Measurements from ENCODE around the gene TMEM139.

Gene TMEM139

DNA sequence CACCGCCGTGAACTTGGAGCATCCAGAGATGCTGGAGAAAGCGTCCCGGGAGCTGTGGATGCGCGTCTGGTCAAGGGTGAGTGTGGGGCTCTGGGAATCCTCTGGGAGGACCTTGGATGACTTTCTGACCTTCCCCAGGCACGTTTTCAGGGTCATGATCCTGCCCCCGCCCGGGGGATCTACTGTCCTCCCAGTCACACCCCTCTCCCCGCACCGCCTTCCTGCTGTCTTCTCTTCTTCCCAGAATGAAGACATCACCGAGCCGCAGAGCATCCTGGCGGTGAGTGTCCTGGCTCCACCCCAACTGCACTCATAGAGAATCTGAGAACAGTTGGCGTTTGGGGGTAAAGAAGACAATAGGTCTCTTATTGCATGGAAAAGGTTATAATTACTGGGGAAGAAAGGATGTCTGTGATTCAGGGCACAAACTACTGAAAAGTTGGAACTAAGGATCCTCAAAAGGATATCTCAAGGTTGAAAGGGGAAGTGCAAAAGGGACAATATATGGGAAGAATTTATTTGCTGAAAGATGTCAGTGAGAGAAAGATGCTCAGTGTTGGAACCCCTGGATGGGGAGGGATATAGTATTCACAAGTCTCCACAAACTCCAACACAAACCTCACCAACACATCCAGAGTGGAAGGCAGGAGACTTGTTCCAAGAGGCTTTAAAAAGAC is 19.6 kb upstream of the TMEM139 start:
- H3K4me3 ChIP-seq (replicated peaks; ENCODE audit: low read depth, low read length): no peak overlapping the region
- TF ChIP-seq, protein P1, sequence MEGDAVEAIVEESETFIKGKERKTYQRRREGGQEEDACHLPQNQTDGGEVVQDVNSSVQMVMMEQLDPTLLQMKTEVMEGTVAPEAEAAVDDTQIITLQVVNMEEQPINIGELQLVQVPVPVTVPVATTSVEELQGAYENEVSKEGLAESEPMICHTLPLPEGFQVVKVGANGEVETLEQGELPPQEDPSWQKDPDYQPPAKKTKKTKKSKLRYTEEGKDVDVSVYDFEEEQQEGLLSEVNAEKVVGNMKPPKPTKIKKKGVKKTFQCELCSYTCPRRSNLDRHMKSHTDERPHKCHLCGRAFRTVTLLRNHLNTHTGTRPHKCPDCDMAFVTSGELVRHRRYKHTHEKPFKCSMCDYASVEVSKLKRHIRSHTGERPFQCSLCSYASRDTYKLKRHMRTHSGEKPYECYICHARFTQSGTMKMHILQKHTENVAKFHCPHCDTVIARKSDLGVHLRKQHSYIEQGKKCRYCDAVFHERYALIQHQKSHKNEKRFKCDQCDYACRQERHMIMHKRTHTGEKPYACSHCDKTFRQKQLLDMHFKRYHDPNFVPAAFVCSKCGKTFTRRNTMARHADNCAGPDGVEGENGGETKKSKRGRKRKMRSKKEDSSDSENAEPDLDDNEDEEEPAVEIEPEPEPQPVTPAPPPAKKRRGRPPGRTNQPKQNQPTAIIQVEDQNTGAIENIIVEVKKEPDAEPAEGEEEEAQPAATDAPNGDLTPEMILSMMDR (IDR thresholded peaks at IDR 0.05; ENCODE audit: low read depth, low read length, missing control alignments): no peak
- no peak for DNase-seq (ENCODE audit: extremely low read depth, low read depth)

DNA sequence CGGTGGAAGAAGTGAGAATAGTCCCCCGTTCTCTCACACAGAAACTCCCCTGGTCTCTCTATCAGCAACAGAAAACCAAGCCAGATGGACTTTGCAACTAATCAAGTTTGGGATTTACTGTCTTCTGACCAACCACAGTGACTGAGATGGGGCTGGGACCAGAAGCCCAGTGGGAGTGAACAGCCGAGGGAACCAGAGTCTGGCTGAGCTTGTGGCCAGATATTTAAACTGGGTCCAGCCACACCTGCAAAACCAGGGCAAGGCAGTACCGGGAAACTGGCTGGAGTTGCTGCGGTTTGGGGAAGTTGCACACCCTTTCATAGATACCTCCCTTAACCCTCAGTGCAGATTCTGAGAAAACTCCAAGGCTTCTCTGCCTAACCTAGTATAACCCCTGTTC is 15.5 kb upstream of the TMEM139 start:
- DNase-seq (ENCODE audit: extremely low read depth, low read depth): no peak
- TF ChIP-seq, protein P1 (IDR thresholded peaks at IDR 0.05; ENCODE audit: low read depth, low read length, missing control alignments): no peak
- H3K4me3 ChIP-seq (replicated peaks; ENCODE audit: low read depth, low read length): no peak overlapping the region

DNA sequence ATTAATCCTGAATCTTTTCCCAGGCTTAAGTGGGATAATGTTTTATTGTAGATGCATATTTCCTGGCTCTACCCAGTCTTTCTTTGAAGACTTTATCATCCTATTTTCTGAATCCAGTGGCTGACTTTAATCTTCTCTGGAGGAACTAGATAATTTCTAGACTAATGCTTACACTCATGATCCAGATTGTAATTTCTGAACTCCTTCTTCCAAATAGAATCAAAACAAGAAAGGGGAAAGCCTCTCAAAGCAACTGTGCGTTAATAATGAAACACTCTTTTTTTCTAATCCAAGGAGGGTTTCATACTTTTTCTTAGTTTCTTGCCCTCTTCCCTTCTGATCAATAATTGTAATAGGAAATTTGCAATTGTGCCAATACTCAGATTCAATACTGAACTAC is 13.5 kb upstream of the TMEM139 start:
- H3K4me3 ChIP-seq (replicated peaks; ENCODE audit: low read depth, low read length): no peak overlapping the region
- TF ChIP-seq, protein P1 (IDR thresholded peaks at IDR 0.05; ENCODE audit: low read depth, low read length, missing control alignments): no peak
- DNase-seq (ENCODE audit: extremely low read depth, low read depth): no peak

DNA sequence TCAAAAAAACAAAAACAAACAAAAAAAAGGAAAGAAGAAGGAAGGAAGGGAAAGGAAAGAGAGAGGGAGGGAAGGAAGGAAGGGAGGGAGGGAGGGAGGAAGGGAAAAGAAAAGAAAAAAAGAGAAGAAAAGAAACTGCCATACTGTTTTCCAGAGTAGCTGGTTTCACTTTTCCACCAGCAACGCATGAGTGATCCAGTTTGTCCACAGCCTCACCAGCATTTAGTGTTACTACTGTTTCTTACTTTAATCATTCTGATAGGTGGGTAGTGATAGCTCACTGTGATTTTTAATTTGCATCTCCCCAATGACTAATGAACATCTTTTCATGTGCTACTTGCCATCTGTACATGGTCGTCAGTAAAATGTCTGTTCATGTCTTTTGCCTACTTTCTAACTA is 11.9 kb upstream of the TMEM139 start:
- no peak overlapping the region for H3K4me3 ChIP-seq (replicated peaks; ENCODE audit: low read depth, low read length)
- TF ChIP-seq, protein P1 (IDR thresholded peaks at IDR 0.05; ENCODE audit: low read depth, low read length, missing control alignments): no peak
- DNase-seq (ENCODE audit: extremely low read depth, low read depth): no peak

DNA sequence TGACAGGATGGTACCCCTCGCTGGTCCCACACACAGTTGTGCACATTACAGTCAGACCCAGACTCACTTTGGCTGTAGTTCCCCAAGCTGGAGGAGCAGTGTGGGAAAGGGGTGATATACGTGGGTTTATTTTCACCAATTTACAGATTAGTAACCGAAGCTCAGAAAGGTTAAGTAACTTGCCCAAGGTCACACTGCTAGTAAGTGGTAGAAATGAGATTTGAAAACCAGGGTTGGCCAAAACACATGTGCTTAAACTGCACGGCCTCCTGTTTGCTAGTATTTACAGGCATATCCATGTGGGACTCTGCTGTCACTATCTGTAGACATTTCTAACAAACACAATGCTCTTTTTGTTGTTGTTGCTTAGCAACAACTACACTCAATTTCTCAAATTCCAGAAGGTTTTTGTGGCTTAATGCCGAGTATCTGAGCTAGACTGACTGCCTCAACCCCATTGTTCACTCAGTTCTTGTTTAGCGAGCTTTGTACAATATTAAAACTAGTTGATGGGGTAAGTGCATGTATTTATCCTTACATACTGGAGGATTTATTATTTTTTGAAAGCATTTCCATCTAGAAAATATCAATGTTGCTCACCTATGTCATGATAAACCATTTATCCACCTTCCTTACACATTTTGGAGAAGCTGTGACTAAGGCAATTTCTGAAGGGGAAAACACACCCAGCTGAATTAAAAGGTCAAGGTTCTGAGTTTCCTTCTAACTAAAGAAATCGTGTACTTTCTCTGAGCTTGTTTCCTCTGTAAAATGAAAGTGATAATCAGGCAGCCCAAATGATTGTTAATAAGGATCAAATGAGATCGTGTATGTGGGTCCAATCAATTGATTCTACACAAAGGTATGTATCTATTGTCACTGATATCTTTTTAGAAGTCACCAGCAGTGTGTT is 5.3 kb upstream of the TMEM139 start:
- TF ChIP-seq, protein P1 (IDR thresholded peaks at IDR 0.05; ENCODE audit: low read depth, low read length, missing control alignments): no peak
- no peak overlapping the region for H3K4me3 ChIP-seq (replicated peaks; ENCODE audit: low read depth, low read length)
- no peak for DNase-seq (ENCODE audit: extremely low read depth, low read depth)

DNA sequence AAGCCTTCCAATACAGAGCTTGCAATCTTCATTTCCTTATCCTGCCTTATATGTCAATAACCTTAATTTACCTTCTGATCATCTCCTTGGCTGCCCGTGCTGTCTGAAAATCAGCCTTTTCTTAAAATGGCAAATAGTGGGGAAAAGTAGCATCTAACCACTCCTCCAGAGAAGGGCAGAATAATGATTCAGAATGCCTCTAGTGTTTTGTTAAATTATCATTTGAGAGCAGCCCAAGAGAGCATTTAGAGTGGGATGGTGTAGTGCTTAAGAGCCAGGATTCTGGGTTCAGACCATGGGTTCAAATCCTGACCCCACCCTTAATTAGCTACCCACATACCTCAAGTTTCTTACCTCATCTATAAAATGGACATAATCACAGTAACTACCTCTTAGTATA is 4.6 kb upstream of the TMEM139 start:
- no peak for DNase-seq (ENCODE audit: extremely low read depth, low read depth)
- TF ChIP-seq, protein P1 (IDR thresholded peaks at IDR 0.05; ENCODE audit: low read depth, low read length, missing control alignments): no peak
- H3K4me3 ChIP-seq (replicated peaks; ENCODE audit: low read depth, low read length): no peak overlapping the region

All from HFF-Myc (cell line).